C4-2B (cell line): Measurements from ENCODE around the gene SLC23A2.

Experiments
- H3K27ac ChIP-seq: fragments of 450-650 bp; 2 replicates; pipeline ENCODE4 v1.5.1; 2017
- ZFX ChIP-seq: fragments of 450-650 bp; IDR thresholded peaks from 2 replicates; pipeline ENCODE4 v1.6.1; 2017
- TF ChIP-seq, protein P1 (sequence below): fragments of 450-650 bp; conservative IDR thresholded peaks from 2 replicates; pipeline ENCODE4 v1.5.1; 2017; ENCODE audit warnings: mild to moderate bottlenecking

Gene SLC23A2

DNA sequence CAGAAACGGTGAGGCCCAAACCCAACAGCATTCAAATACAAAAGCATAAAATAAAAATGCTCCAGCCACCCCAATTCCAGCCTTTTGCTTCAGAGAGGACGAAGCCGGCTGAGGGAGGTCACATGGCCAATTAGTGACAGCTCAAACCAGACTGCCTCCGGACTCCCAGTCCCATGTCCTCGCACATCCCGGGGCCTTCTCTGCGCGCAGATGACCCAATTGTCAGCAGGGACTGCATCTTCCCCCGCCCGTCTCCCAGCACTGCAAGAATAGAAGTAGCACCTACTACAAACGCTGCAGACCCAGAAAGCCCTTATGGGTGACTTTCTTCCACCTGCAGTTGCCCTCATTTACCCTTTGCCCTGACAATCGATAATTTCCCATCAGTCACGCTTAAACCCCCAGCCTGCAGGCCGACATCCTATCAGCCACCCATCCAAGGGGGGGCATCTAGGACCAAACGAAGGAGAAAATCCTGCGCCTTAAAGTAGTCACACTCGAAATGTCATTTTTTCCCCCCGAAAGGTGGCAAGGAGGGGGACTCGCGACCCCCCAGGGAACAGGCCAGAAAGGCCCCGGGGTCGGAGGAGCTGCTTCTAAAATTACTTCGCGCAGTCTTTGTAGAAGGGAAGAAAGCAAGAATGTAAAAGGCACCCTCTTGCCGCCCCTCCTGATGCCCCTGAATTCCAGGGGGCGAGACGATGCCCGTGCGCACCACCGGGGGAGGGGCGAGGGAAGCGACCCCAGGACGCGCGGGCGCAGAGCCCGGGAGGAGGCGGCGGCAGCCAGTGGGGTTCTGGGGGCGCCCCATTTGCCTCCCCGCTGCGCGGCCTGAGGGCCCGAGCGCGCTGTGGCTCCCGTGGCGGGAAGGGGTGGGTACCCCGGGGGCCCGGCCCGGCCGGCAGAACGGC lies 792 bp downstream of the SLC23A2 start:
- TF ChIP-seq, protein P1, sequence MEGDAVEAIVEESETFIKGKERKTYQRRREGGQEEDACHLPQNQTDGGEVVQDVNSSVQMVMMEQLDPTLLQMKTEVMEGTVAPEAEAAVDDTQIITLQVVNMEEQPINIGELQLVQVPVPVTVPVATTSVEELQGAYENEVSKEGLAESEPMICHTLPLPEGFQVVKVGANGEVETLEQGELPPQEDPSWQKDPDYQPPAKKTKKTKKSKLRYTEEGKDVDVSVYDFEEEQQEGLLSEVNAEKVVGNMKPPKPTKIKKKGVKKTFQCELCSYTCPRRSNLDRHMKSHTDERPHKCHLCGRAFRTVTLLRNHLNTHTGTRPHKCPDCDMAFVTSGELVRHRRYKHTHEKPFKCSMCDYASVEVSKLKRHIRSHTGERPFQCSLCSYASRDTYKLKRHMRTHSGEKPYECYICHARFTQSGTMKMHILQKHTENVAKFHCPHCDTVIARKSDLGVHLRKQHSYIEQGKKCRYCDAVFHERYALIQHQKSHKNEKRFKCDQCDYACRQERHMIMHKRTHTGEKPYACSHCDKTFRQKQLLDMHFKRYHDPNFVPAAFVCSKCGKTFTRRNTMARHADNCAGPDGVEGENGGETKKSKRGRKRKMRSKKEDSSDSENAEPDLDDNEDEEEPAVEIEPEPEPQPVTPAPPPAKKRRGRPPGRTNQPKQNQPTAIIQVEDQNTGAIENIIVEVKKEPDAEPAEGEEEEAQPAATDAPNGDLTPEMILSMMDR = no peak
- no peak for TF ChIP-seq ZFX

DNA sequence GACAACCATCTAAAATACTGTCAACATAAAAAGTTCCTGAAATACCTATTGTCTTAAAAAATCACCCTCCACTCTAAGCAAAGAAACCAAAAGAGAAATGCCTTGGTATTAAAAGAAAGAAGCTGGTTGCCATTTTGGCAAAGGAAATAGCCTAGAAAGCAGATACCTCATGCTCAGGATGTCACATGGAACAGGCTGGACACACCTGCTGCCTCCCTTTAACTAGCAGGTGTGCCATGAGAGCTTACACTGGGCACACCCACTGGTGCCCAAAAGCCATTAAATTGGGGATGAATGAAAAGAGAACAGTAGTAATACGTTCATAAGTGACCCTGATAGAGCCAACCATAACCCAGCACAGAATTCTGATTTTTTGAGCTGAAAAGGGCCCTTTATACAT lies 1.5 kb downstream of the SLC23A2 start:
- no peak for TF ChIP-seq ZFX
- TF ChIP-seq, protein P1 = no peak
- H3K27ac ChIP-seq = no peak overlapping the region

More for the DNA sequence above, 792 bp downstream of the SLC23A2 start:
- peak overlapping the region; percentile 71 for H3K27ac ChIP-seq

DNA sequence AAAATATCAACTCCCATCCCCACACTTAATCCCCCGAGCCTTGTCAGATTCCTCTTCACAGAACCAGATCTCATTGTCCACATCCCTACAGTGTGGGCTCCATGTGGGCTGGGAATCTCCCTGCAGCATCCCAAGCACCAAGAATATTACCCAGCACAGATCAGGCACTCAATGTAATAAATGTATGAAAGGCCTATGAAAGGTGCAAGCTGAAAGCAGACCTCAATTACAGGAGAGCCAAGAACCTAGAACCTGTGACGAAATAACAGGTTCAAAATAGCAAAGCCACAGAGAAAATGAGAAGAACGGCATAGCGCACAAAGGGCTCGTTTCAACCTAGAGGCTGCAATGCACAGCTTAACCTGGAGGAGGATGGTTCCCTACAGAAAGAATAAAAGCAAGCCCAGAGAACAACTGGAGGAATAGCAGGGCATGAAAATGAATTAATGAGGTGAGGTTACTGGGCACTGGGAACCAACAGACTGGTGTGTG lies 3.1 kb downstream of the SLC23A2 start:
- TF ChIP-seq, protein P1 = no peak; the same call in 1 of the 2 replicates
- no peak for TF ChIP-seq ZFX
- H3K27ac ChIP-seq = no peak overlapping the region

DNA sequence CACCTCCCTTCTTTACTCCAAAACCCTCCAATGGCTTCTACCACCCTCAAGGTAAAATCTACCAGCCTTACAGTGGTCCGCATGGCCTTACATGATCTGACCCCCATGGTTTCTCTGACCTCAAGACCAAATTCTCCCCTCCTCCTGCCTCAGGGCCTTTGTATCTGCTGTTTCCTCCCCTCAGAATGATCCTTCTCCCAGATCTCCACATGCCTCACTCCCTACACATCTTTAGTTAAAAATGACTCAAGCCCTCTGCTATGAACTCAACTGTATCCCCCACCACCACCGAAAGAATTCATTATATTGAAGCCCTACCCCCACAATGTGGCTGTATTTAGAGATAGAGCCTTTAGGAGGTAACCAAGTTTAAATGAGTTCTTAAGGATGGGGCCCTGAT lies 4.1 kb downstream of the SLC23A2 start:
- H3K27ac ChIP-seq = no peak overlapping the region
- TF ChIP-seq, protein P1 = no peak
- no peak for TF ChIP-seq ZFX

DNA sequence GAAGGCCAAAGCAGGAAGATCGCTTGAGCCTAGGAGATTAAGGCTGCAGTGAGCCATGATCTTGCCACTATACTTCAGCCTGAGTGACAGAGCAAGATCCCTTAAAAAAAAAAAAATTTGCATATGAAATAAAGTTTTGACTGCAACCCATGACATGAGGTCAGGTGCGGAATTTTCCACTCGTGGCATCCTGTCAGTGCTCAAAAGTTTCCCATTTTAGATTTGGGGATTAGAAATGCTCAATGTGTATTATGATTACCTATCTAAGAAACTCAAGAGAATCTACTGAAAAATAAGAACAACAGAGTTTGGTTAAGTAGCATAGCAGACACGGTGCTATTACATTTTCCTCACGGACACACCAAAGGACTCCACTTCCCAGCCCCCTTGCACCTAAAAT lies 11.7 kb downstream of the SLC23A2 start:
- TF ChIP-seq ZFX = no peak
- TF ChIP-seq, protein P1 = no peak
- no peak overlapping the region for H3K27ac ChIP-seq

DNA sequence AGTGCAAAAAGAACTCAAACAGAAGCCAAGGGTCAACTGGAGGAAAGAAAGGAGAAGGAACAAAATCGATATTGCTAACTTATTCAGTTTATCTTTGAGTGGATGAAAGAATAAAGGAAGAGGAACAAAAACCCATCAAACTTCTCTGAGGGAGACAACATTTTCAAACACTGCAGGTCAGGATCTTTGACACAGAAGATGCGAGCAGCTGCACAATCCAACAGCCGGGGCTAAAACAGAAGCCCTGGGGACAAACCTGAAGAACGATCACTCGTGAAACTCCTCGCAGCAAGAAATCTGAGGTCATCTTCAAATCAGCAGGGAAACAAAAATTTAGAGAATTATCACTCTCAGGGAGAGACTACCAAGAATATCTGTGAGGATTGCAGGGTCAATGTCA lies 14.2 kb downstream of the SLC23A2 start:
- H3K27ac ChIP-seq = no peak overlapping the region
- no peak for TF ChIP-seq ZFX
- TF ChIP-seq, protein P1 = no peak

DNA sequence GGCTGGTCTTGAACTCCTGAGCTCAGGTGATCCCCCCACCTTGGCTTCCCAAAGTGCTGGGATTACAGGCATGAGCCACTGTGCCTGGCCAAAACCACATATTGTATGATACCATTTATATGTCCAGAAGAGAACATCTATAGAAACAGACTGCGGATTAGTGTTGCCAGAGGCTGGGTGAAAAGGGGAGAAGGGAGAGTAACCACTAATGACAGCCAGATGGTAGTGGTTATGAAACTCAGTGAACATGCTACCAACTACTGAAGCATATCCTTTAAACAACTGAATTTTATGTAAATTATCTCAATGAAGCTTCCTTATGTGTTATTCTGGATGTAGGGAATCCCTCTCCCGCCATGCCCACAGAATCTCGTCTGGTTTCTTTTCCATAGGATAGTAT lies 15.7 kb downstream of the SLC23A2 start:
- no peak overlapping the region for H3K27ac ChIP-seq

More for the DNA sequence above, 15.7 kb downstream of the SLC23A2 start:
- TF ChIP-seq ZFX = no peak
- TF ChIP-seq, protein P1 = no peak
